Measurements from ENCODE around the gene KBTBD12.
"Not testable (repeated sequence)": the region's sequence is repeated elsewhere in the genome, so short reads cannot be mapped to it uniquely, and the experiment has no call there.

Gene KBTBD12

DNA sequence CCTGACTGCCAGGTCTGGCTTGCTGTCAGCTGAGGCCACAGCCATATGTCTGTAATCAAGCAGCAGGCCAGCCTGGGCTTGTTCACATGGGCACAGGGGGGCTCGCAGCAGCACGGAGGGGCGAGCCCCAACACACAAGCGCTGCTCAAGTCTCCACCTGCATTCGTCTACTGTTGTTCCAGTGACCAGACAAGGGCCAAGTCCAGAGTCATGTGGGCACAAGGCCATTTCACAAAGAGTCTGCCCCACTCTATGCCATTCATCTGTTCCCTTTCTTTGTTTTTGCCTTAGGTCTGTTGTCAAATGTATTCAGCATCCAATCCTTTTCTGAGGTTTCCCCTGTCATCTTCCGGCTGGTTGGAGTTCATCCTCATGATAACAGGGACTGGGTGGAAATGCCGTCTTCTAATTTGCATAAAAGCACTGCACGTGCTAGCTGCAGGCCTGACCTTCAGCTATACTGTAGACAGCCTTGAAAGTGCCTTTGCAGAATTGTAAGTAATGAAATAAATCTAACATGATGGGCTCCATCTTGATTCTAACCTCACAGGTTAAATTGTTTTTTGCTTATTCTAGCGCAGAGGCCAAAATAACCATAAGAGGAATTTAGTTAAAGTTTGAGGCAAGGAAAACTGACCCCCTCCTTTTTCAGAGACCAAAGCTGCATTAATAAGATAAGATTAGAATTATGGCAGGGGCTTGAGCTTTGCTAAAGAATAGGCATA, 28.6 kb upstream of the KBTBD12 start:
- DNase-seq (ENCODE audit: insufficient read length, low spot score) = no peak
- FAIRE-seq = peak; percentile 52
- TF ChIP-seq PAX5 (IDR thresholded peaks at IDR 0.05; ENCODE audit: insufficient read depth, low read length, severe bottlenecking) (no peak), SPI1 (IDR thresholded peaks at IDR 0.05; ENCODE audit: low read depth, low read length) (no peak), POLR2A (IDR thresholded peaks at IDR 0.05; ENCODE audit: low read depth, low read length) (no peak), POU2F2 (IDR thresholded peaks at IDR 0.05; ENCODE audit: low read depth, low read length) (no peak), POLR2AphosphoS5 (IDR thresholded peaks at IDR 0.05; ENCODE audit: low read depth, low read length) (no peak)

DNA sequence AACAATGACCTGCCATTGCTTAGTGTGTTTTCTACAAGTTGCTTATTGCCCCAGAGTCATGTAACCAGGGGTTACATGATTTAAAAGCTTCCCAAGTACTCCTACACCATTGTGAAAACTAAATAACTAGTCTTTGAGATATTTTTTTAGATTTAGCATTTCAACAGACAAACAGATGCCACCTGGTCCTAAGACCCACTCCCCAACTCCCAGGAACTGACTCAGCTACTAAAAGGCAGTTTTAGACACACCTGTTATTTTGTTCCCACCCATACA, 28.1 kb upstream of the KBTBD12 start:
- FAIRE-seq (no peak), DNase-seq (ENCODE audit: insufficient read length, low spot score) (no peak)
- no peak for TF ChIP-seq POU2F2 (IDR thresholded peaks at IDR 0.05; ENCODE audit: low read depth, low read length)
- TF ChIP-seq PAX5 (IDR thresholded peaks at IDR 0.05; ENCODE audit: insufficient read depth, low read length, severe bottlenecking) = no peak
- no peak for TF ChIP-seq TAF1 (IDR thresholded peaks at IDR 0.05; ENCODE audit: low read depth, low read length)
- no peak for TF ChIP-seq POLR2A (IDR thresholded peaks at IDR 0.05; ENCODE audit: low read depth, low read length)
- no peak for TF ChIP-seq POLR2AphosphoS5 (IDR thresholded peaks at IDR 0.05; ENCODE audit: low read depth, low read length)
- TF ChIP-seq SPI1 (IDR thresholded peaks at IDR 0.05; ENCODE audit: low read depth, low read length) = no peak

DNA sequence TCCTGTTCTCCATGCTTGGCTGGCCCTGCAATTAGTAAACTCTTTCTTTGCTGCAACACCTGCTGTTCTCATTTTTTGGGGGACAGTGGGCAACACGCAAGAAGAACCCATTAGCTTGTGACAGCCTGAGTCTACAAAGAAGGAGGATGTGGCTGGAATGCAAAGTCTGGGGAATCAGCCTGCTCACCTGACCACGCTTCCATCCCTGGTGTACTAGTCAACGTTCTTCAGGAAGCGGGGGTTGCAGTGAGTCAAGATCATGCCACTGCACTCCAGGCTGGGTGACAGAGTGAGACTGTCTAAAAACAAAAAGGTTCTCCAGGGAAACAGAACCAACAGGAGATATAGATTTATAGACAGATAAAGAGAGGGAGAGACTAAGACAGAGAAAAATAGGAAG, 27.7 kb upstream of the KBTBD12 start:
- no peak for DNase-seq (ENCODE audit: insufficient read length, low spot score)
- FAIRE-seq = no peak
- TF ChIP-seq TAF1 (IDR thresholded peaks at IDR 0.05; ENCODE audit: low read depth, low read length) = no peak
- TF ChIP-seq PAX5 (IDR thresholded peaks at IDR 0.05; ENCODE audit: insufficient read depth, low read length, severe bottlenecking) = no peak
- no peak for TF ChIP-seq POLR2AphosphoS5 (IDR thresholded peaks at IDR 0.05; ENCODE audit: low read depth, low read length)
- TF ChIP-seq POLR2A (IDR thresholded peaks at IDR 0.05; ENCODE audit: low read depth, low read length) = no peak
- TF ChIP-seq POU2F2 (IDR thresholded peaks at IDR 0.05; ENCODE audit: low read depth, low read length) = no peak
- no peak for TF ChIP-seq SPI1 (IDR thresholded peaks at IDR 0.05; ENCODE audit: low read depth, low read length)

DNA sequence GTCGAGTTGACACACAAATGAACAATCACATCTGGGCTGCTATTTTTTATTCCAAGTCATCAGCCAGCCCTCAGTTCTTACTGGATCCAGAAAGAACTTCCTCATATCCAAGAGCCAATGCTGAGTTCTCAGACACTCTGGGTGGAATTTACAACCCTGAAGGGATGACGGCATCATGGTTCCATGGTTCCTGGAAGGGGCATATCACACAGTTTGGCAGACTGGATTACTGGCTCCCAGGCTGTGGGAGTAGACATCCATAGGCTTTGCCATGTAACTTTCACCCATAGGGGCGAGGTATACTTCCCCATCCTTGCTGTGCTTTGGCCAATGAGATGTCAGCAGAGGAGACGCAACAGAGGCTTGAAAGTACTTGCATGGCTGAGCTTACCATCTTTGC, 26.9 kb upstream of the KBTBD12 start:
- FAIRE-seq (no peak), DNase-seq (ENCODE audit: insufficient read length, low spot score) (no peak)
- no peak for TF ChIP-seq TAF1 (IDR thresholded peaks at IDR 0.05; ENCODE audit: low read depth, low read length)
- no peak for TF ChIP-seq POU2F2 (IDR thresholded peaks at IDR 0.05; ENCODE audit: low read depth, low read length)
- TF ChIP-seq POLR2AphosphoS5 (IDR thresholded peaks at IDR 0.05; ENCODE audit: low read depth, low read length) = no peak
- TF ChIP-seq SPI1 (IDR thresholded peaks at IDR 0.05; ENCODE audit: low read depth, low read length) = no peak
- no peak for TF ChIP-seq PAX5 (IDR thresholded peaks at IDR 0.05; ENCODE audit: insufficient read depth, low read length, severe bottlenecking)
- no peak for TF ChIP-seq POLR2A (IDR thresholded peaks at IDR 0.05; ENCODE audit: low read depth, low read length)

DNA sequence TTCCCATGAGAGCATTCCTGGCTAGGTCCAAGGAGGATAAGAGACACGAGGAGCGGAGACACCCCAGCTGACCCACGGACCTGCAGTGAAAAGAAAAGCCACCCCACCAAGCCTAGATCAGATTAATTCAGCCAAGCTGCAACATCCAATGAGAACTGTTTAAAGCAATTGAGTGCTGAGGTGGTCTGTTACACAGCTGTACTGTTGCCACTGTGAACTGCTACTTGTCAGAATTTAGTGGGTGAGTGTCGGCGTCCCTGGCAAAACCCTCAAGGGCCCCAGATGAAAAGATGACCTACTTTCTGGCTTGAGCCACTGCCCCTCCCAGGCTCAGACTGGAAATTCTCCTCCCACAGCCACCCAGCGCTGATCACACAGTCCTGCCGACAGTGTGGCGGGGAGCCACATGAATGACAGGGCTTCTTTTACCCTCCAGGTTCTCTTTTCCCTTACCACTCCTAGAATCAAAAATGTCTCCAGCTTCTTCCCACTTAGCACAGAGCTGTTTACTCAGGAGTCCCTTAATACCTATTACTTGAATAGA, 26.4 kb upstream of the KBTBD12 start:
- no peak for TF ChIP-seq SPI1 (IDR thresholded peaks at IDR 0.05; ENCODE audit: low read depth, low read length)
- TF ChIP-seq POLR2AphosphoS5 (IDR thresholded peaks at IDR 0.05; ENCODE audit: low read depth, low read length) = no peak
- no peak for TF ChIP-seq PAX5 (IDR thresholded peaks at IDR 0.05; ENCODE audit: insufficient read depth, low read length, severe bottlenecking)
- no peak for TF ChIP-seq POLR2A (IDR thresholded peaks at IDR 0.05; ENCODE audit: low read depth, low read length)
- no peak for TF ChIP-seq TAF1 (IDR thresholded peaks at IDR 0.05; ENCODE audit: low read depth, low read length)
- TF ChIP-seq POU2F2 (IDR thresholded peaks at IDR 0.05; ENCODE audit: low read depth, low read length) = no peak
- DNase-seq (ENCODE audit: insufficient read length, low spot score) (no peak), FAIRE-seq (no peak)

DNA sequence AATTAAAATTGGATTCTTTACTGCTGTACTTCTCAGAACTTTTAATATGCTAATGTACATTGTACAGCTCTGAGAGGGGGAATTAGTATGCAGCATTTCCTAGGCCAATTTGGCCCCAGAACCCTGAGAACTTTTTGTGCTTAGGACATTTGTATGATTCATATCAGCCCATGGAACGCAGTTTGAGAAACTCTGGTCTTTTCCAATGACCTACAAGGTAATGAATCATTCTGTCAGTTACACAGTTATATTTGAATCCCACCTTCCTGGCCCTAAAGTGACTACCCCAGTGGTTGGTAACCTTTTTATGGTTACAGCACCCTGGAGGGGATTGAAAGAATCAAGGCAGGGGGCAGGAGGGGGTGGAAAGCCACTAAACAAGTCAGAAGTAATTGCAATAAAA, 25.6 kb upstream of the KBTBD12 start:
- TF ChIP-seq POLR2AphosphoS5 (IDR thresholded peaks at IDR 0.05; ENCODE audit: low read depth, low read length) (no peak), POLR2A (IDR thresholded peaks at IDR 0.05; ENCODE audit: low read depth, low read length) (no peak), TAF1 (IDR thresholded peaks at IDR 0.05; ENCODE audit: low read depth, low read length) (no peak), PAX5 (IDR thresholded peaks at IDR 0.05; ENCODE audit: insufficient read depth, low read length, severe bottlenecking) (no peak), POU2F2 (IDR thresholded peaks at IDR 0.05; ENCODE audit: low read depth, low read length) (no peak), SPI1 (IDR thresholded peaks at IDR 0.05; ENCODE audit: low read depth, low read length) (no peak)
- FAIRE-seq (no peak), DNase-seq (ENCODE audit: insufficient read length, low spot score) (no peak)

DNA sequence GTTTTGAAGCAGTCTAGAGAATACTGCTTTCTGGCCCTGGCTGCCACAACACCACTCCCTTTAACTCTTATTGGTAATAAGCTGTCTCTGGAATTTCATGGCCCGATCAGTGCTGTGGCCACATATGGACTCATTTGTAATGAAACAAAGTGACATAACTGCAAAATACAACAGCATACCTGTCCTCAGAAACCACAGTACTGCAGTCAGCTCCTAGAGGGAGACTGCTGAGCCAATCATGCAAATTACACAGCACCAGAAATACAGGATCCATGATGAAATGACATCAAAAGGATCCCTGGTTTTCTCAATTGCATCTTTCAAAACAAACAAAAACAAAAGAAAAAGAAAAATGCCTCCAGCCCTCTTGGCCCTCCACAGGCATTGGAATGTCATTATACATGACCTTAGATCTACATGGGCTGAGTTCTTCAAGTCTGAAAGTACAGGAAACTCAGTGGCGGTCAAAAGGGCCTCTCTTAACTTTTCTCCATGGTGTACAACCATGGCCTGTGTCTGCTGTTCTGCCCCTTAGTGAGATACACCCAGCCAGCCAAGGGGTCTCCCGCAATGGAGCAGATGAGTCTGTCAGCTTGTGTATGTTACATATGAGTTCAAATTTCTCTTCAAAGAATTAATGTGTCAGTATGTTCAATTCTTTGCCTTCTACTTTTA, 24.9 kb upstream of the KBTBD12 start:
- DNase-seq (ENCODE audit: insufficient read length, low spot score) (no peak), FAIRE-seq (no peak)
- TF ChIP-seq SPI1 (IDR thresholded peaks at IDR 0.05; ENCODE audit: low read depth, low read length) (no peak), PAX5 (IDR thresholded peaks at IDR 0.05; ENCODE audit: insufficient read depth, low read length, severe bottlenecking) (no peak), POU2F2 (IDR thresholded peaks at IDR 0.05; ENCODE audit: low read depth, low read length) (no peak), POLR2A (IDR thresholded peaks at IDR 0.05; ENCODE audit: low read depth, low read length) (no peak), TAF1 (IDR thresholded peaks at IDR 0.05; ENCODE audit: low read depth, low read length) (no peak), POLR2AphosphoS5 (IDR thresholded peaks at IDR 0.05; ENCODE audit: low read depth, low read length) (no peak)

DNA sequence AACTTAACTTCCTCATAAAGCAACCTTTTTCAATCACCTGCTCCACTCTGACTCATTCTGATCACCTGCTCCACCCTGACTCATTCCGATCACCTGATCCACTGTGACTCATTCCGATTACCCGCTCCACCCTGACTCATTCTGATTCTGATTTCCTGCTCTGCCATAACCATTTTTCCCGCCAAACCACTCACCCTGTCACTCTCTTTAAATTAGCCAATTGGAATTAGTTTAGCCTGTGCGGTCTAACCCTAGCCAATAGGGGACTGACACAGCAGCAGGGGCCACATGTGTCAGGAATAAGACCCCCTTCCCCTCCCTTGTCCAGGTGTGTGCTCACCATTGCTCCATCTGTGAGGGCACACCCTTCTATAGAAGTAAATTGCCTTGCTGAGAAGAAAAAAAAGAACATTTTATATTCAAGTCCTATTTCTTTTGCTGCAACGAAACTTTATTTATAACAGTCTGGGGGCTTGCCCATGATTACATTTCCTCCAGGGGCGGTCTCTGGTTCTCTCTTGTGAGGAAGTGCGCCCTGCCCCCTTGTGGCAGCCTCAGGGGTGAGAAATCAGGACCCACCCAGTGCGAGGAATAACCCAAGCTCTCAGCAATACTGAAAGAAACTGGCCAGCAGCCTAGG, 24.3 kb upstream of the KBTBD12 start:
- peak; percentile 63 for FAIRE-seq
- not testable (repeated sequence) for DNase-seq (ENCODE audit: insufficient read length, low spot score)

DNA sequence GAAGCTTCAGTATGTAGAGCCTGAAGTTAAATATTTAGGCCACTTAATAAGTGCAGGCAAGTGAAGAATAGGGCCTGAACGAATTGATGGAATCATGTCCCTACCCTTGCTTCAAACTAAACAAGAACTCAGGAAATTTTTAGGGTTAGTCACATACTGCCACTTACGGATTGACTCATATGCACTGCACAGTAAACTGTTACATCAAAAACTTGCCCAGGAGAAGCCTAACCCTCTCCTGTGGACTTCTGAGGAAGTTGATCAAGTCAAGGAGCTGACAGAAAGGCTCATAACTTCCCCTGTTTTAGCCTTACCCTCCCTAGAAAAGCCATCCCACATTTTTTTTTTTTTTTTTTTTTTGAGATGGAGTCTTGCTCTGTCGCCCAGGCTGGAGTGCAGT, 20.6 kb upstream of the KBTBD12 start:
- DNase-seq (ENCODE audit: insufficient read length, low spot score) (no peak), FAIRE-seq (no peak)
- TF ChIP-seq POU2F2 (IDR thresholded peaks at IDR 0.05; ENCODE audit: low read depth, low read length) (no peak), SPI1 (IDR thresholded peaks at IDR 0.05; ENCODE audit: low read depth, low read length) (no peak), PAX5 (IDR thresholded peaks at IDR 0.05; ENCODE audit: insufficient read depth, low read length, severe bottlenecking) (no peak), POLR2AphosphoS5 (IDR thresholded peaks at IDR 0.05; ENCODE audit: low read depth, low read length) (no peak), TAF1 (IDR thresholded peaks at IDR 0.05; ENCODE audit: low read depth, low read length) (no peak), POLR2A (IDR thresholded peaks at IDR 0.05; ENCODE audit: low read depth, low read length) (no peak)

Data from GM12891 (cell line).